HG03280 (cell line): ENCODE measurements around the gene ADGRL3.
"Not testable (repeated sequence)": the region's sequence is repeated elsewhere in the genome, so short reads cannot be mapped to it uniquely, and the experiment has no call there.

Experiments
- ATAC-seq: cut with Tn5 transposase; IDR thresholded peaks from one replicate; pipeline ENCODE4 v1.9.1; 2021; ENCODE audit warnings: mild to moderate bottlenecking, moderate library complexity; ENCODE audit not compliant: unreplicated experiment

Gene ADGRL3

GRCh38 chr4:61852105-61852504, 652.0 kb downstream of the ADGRL3 start:
- ATAC-seq: not testable (repeated sequence)

- no peak for ATAC-seq
Measured at GRCh38 chr4:61853041-61853440, 652.9 kb downstream of the ADGRL3 start.

- no peak for ATAC-seq
Measured at GRCh38 chr4:61860376-61860775, 660.2 kb downstream of the ADGRL3 start.

GRCh38 chr4:61864286-61864685, 664.2 kb downstream of the ADGRL3 start:
- ATAC-seq: no peak

- ATAC-seq: no peak
Measured at GRCh38 chr4:61866378-61867030, 666.4 kb downstream of the ADGRL3 start.

GRCh38 chr4:61872983-61873382, 672.9 kb downstream of the ADGRL3 start:
- ATAC-seq: no peak

- ATAC-seq: no peak
Measured at GRCh38 chr4:61877266-61877665, 677.1 kb downstream of the ADGRL3 start.

- ATAC-seq: no peak
Measured at GRCh38 chr4:61877893-61878292, 677.8 kb downstream of the ADGRL3 start.

GRCh38 chr4:61882381-61882780, 682.3 kb downstream of the ADGRL3 start:
- ATAC-seq: no peak

GRCh38 chr4:61886131-61886530, 686.0 kb downstream of the ADGRL3 start:
- no peak for ATAC-seq

- ATAC-seq: no peak
Measured at GRCh38 chr4:61889117-61889516, 689.0 kb downstream of the ADGRL3 start.

GRCh38 chr4:61890321-61890720, 690.2 kb downstream of the ADGRL3 start:
- ATAC-seq: no peak

- no peak for ATAC-seq
Measured at GRCh38 chr4:61891953-61892352, 691.8 kb downstream of the ADGRL3 start.

- no peak for ATAC-seq
Measured at GRCh38 chr4:61896634-61897033, 696.5 kb downstream of the ADGRL3 start.

GRCh38 chr4:61909031-61909430, 708.9 kb downstream of the ADGRL3 start:
- ATAC-seq: no peak

- ATAC-seq: no peak
Measured at GRCh38 chr4:61911313-61911756, 711.2 kb downstream of the ADGRL3 start.

GRCh38 chr4:61913619-61914018, 713.5 kb downstream of the ADGRL3 start:
- ATAC-seq: no peak

- no peak for ATAC-seq
Measured at GRCh38 chr4:61915501-61915900, 715.4 kb downstream of the ADGRL3 start.

- ATAC-seq: no peak
Measured at GRCh38 chr4:61918507-61918906, 718.4 kb downstream of the ADGRL3 start.

- ATAC-seq: no peak
Measured at GRCh38 chr4:61918987-61919386, 718.9 kb downstream of the ADGRL3 start.

- ATAC-seq: no peak
Measured at GRCh38 chr4:61919561-61919960, 719.4 kb downstream of the ADGRL3 start.

GRCh38 chr4:61921920-61922319, 721.8 kb downstream of the ADGRL3 start:
- ATAC-seq: no peak

- no peak for ATAC-seq
Measured at GRCh38 chr4:61922766-61923165, 722.6 kb downstream of the ADGRL3 start.
